GM19468 (cell line): ENCODE data around the gene STXBP5L.
"Not testable (repeated sequence)": the region's sequence is repeated elsewhere in the genome, so short reads cannot be mapped to it uniquely, and the experiment has no call there.

Source experiments
- ATAC-seq: cut with Tn5 transposase; IDR thresholded peaks from one replicate; pipeline ENCODE4 v1.9.1; 2021; ENCODE audit warnings: mild to moderate bottlenecking, moderate library complexity, moderate number of reproducible peaks; ENCODE audit not compliant: unreplicated experiment; ENCODE audit errors: extremely low read depth

The STXBP5L gene

DNA sequence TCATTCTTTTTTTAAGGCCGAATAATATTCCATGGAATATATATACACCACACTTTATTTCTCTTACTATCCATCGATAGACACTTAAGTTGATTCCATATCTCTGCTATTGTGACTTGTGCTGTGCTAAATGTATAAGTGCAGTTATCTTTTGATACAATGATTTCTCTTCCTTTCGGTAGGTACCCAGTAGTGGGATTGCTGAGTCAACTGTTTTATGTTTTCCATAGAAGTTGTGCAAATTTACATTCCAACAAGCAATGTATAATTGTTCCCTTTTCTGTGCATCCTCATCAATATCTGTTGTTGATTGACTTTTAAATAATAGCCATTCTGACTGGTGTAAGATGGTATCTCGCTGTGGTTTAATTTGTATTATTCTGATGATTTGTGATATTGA is 81.0 kb downstream of the STXBP5L start:
- ATAC-seq: no peak

DNA sequence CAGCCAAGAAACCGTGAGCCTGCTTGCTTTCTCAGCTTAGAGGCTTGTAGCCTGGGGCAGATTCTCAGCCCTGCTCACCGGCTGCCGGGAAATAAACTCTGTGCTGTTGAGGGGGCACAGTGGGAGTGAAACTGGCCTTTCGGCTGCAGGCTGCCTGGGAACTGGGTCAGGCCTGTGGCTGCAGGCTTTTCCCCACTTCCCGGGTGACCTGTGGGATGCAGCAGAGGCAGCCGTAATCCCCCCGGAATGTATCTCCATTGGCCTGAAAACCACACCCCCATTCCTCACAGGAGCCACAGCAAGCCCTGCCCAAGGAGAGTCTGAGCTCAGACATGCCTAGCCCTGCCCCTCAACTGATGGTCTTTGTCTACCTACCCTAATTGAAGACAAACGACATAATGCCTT is 110.9 kb downstream of the STXBP5L start:
- ATAC-seq: no peak

DNA sequence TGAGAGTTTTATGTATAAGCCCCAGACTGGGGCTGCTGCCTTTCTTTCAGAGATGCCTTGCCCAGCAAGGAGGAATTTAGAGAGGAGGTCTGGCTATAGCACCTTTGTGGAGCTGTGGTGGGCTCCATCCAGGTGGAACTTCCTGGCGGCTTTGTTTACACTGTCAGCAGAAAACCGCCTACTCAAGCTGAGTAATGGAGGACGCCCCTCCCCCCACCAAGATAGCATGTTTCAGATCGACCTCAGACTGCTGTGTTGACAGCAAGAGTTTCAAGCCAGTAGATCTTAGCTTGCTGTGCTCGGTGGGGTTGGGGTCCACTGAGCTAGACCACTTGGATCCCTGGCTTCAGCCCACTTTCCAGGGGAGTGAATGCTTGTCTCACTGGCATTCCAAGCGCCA is 155.6 kb downstream of the STXBP5L start:
- ATAC-seq: no peak

DNA sequence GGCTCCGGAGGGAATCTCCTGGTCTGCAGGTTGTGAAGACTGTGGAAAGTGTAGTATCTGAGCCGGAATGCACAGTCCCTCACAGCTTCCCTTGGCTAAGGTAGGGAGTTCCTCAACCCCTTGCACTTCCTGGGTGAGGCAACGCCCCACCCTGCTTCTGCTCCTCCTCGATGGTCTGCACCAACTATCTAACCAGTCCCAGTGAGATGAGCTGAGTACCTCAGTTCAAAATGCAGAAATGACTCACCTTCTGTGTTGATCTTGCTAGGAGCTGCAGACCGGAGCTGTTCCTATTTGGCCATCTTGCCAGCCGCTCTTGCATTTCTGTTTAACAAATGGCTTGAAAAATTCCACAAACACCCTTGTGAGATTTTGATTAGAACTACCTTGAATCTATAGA is 156.1 kb downstream of the STXBP5L start:
- no peak for ATAC-seq

DNA sequence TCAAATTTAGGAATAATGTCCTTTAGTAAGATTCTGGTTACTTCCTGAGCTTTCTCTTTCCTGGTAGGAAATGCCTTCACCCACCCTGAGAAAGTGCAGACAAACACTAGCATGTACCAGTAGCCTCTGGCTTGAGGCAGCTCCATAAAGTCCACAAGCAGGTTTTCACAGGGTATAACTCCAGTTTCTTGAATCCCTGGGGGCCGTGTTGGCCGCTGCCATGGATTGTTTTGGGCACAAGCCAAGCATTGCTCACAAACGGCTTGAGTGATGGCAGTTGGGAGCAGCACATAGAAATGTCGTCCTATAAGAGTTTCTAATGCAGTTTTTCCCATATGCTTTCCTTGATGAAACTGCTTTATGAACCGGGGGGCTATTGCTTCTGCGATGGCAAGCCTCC is 164.1 kb downstream of the STXBP5L start:
- ATAC-seq: no peak

DNA sequence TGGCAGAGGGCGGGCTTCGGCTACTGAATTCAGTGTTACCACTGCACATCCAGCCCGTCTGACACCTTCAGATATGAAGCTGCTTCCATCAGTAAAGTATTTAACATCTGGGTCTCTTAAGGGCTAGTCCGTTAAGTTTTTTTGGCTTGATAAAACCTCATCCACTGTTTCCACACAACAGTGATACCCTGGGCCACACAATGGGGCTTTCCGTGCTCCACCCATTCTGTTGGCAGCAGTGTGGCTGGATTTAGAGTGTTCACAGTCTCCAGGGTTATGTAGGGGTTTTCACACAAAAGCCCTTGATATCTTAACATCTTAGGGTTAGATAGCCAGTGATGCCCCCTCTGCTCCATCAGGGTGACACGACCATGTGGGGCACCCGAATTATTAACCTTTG is 165.0 kb downstream of the STXBP5L start:
- no peak for ATAC-seq

DNA sequence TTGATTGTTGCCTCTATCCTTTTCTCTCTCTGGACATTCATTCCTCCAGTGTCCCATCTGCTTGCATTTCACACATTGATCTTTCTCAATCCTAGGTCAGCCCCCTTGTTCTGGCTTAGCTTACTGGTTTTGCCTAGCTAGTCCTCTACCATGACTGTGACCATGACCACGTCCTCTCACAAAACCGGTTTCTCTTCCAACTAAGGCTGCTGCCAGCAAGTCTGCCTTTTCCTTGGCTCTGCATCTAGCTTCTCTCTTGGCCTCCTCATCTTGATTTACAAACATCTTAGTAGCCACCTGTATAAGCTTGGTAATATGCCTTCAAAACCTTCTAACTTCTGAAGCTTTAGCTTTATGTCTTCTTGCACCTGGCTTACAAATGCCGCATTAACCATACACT is 167.2 kb downstream of the STXBP5L start:
- no peak for ATAC-seq

DNA sequence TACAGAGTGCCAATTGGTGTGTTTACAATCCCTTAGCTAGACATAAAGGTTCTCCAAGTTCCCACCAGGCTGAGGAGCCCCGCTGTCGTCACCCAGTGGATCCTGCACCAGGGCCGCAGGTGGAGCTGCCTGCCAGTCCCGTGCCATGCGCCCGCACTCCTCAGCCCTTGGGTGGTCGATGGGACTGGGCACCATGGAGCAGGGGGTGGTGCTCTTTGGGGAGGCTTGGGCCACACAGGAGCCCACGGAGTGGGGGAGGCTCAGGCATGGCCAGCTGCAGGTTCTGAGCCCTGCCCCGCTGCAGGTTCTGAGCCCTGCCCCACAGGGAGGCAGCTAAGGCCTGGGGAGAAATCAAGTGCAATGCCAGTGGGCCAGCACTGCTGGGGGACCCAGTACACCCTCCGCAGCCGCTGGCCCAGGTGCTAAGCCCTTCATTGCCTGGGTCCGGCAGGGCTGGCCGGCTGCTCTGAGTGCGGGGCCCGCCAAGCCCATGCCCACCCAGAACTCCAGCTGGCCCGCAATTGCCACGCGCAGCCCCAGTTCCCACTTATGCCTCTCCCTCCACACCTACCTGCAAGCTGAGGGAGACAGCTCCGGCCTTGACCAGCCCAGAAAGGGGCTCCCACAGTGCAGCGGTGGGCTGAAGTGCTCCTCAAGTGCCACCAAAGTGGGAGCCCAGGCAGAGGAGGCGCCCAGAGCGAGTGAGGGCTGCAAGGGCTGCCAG is 170.5 kb downstream of the STXBP5L start:
- not testable (repeated sequence) for ATAC-seq

DNA sequence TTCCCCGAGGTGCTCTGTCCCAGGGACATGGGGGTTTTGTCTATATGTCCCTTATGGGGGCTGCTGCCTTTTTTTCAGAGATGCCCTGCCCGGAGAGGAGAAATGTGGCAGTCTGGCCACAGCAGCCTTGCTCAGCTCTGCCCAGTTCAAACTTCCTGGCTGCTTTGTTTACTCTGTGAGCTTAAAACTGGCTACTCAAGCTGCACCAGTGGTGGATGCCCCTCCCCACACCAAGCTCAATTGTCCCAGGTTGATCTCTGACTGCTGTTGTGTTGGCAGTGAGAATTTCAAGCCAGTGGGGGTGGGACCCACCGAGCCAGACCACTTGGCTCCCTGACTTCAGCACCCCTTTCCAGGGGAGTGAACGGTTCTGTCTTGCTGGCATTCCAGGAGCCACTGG is 188.9 kb downstream of the STXBP5L start:
- no peak for ATAC-seq

DNA sequence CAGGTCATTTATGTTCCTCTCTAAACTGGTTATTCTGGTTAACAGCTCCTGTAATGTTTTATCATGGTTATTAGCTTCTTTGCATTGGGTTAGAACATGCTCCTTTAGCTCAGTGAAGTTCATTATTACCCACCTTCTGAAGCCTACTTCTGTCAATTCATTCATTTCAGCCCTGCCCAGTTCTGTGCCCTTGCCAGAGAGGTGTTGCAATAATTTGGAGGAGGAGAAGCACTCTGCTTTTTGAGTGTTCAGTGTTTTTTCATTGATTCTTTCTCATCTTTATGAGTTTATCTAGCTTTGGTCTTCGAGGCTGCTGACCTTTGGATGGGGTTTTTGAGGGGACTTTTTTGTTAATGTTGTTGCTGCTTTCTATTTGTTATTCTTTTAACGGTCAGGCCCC is 203.1 kb downstream of the STXBP5L start:
- not testable (repeated sequence) for ATAC-seq

DNA sequence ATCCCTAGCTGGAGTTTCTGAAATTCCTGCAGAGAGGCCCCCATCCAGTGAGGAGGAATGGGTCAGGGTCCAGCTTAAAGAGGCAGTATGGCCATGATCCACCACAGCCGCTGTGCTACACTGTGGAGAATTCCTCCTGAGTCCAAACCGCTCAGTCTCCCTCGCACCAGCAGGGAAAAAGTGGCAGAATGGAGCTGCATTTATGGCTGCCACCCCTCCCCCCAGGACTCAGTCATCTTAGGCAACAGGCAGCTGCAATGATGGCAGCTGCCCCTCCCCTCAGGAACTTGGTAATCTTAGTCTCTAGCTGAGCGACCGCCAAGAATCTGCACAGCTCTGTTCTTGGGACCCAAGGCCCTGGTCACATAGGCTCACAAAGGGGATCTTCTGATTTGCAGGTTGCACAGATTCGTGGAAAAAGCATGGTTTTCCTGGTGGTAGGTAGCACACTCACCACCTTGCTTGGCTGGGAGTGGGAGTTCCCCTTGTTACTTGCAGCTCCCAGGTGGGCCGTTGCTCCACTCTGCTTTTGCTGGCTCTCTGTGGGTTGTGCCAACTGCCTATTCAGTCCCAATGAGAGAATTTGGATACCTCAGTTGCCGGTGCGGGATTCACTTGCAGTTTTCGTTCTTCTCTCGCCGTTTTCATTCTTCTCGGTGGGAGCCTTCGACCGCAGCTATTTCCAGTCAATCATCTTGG is 204.1 kb downstream of the STXBP5L start:
- no peak for ATAC-seq

DNA sequence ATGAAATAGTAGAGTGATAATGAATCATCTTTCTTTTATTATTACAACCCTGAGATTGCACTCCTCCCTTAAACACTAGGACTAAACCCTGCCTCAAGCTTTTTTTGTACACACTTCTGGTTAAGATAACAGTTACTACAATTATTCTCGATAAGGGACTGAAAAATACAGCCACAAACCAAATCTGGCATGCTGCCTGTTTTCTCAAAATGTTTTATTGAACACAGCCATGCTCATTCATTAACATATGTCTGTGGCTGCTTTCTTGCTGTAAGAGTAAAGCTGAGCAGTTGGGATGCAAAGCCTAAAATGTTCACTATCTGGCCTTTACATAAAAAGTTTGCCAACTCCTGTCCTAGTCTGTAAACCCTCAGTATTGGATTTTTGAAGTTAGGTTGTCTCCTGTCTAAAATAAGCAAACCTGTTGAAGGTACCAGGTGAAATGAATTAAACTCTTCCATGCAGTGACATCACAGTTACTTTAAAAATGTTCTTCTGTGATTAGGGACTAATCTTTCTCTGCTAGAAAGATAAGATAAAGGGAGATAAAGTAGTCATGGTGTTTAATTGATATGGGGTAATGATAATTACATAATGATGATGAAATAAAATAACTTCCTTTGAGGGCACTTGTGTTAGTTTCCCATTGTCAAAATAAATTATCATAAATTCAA is 218.2 kb downstream of the STXBP5L start:
- ATAC-seq: no peak

DNA sequence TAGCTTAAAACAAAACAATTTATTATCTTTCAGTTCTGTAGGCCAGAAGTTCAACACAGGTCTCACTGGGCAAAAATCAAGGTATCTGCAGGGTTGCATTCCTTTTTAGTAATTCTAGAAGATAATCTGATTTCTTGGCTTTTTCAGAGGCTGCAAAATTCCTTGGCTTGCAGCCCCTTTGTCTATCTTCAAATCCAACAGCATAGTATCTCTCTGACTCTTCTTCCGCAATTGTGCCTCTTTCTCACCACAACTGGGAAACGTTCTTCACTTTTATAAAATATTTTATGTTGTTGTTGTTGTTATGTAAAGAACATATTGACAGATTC is 218.7 kb downstream of the STXBP5L start:
- no peak for ATAC-seq

DNA sequence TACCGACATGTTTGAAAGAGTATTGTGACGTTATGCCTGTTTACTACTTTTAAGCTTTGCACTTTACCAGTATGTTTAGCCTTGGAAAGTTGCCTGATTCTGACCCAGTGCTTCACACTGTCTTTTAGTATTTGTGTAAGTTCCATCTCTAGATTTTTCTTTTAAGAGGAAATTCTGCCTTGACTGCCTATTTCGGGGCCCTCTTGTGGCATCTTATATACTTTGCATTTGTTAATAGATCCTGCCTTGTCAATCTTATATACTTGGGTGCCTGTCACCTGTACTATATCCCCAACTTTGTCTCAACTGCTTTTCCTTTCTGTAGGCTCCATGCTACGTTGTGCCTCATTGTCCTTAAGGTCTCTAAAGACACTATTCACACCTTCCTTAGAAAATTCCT is 244.6 kb downstream of the STXBP5L start:
- ATAC-seq: no peak

DNA sequence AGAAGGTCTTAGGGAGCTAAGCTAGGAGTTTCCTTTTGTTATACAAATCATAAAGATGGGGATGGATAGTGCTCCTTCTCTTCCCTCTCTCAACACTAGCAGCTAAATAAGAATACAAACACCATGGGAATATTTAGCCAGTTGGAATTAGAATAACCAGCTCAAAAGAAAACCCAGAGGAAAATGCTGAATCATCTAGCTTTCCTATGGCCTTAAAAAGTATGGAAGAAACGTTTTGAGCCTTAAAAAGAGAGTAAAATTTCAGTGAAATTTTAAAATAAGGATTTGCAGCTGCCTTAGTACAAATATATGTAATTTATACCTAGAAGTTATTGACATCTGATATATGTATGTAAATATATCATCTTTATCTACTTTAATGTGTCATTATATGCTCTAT is 245.8 kb downstream of the STXBP5L start:
- ATAC-seq: no peak

DNA sequence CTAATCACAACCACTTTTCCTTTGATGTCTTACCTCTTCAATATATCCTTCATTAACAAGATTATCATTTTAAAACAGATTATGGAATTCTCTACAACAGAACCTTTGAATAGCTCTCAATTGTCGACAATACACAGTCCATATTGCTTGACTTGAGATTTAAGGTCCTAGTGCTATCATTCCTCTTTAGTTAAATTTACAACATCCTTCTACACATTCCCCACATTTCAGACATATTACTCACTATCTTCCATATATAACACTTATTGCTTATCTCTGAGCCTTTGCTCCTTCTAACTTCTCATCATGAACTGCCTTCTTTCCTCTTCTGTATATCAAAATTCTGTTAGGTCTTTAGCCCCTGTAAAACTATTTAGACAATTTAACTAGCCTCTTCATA is 247.0 kb downstream of the STXBP5L start:
- no peak for ATAC-seq

DNA sequence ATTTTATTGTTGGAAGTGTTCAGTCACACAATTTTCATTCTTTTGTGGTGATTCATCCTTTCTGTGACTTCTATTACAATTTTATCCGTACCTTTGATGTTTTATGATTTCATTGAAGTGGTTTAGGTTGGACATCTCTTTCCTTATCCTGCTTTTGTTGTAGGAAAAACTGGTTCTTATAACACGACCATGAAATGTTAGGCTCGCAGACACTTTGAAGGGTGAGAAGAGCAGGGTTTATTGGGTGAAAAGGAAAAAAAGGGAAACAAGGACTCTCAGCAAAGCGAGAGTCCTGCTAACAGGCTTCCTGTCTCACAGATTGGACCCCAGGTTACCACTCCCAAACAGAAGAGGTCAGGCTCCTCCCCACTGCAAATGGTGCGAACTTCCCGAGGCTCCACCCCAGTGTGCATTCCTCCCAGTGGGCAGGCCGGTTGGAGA is 257.4 kb downstream of the STXBP5L start:
- no peak for ATAC-seq

DNA sequence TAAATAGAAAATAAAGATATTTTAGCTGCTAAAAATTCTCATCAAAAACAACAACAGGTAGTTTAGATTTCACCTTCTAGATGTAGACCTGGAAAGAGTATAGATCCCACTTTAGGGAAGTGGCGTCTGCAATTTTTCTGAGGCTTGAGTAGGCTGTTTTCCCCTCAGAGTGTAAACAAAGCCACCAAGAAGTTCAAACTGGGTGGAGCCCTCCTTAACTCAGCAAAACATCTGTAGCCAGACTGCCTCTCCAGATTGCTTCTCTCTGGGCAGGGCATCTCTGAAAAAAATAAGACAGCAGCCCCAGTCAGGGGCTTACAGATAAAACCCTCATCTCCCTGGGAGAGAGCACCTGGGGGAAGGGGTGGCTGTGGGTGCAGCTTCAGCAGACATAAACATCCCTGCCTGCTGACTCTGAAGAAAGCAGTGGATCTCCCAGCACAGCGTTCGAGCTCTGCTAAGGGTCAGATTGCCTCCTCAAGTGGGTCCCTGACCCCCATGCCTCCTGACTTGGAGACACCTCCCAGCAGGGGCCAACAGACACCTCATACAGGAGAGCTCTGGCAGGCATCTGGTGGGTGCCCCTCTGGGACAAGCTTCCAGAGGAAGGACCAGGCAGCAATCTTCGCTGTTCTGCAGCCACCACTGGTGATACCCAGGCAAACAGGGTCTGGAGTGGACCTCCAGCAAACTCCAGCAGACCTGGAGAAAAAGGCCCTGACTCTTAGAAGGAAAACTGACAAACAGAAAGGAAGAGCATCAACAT is 259.6 kb downstream of the STXBP5L start:
- ATAC-seq: no peak

DNA sequence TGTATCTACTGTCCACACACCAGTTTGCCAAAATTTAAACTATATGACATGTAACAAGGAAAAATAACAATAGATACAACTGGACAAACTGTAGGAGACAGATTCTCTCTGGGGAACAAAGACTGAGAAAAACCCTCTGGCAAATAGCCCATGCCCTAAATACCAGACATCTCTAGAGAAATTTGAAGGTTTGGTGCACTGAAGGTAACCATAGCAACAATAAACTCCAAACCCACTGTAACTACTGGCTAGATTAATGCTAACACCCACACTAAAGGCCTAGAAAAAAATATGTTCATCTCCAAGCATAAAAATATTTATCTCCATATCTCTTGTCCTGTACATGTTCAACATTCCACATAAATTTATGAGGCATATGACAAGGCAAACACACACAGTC is 267.1 kb downstream of the STXBP5L start:
- no peak for ATAC-seq

DNA sequence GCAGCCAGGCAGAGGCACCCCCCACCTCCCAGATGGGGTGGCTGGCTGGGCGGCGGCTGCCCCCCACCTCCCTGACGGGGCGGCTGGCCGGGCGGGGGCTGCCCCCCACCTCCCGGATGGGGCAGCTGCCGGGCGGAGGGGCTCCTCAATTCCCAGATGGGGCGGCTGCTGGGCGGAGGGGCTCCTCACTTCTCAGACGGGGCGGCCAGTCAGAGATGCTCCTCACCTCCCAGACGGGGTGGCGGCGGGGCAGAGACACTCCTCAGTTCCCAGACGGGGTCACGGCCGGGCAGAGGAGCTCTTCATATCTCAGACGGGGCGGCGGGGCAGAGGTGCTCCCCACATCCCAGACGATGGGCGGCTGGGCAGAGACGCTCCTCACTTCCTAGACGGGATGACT is 282.6 kb downstream of the STXBP5L start:
- not testable (repeated sequence) for ATAC-seq

DNA sequence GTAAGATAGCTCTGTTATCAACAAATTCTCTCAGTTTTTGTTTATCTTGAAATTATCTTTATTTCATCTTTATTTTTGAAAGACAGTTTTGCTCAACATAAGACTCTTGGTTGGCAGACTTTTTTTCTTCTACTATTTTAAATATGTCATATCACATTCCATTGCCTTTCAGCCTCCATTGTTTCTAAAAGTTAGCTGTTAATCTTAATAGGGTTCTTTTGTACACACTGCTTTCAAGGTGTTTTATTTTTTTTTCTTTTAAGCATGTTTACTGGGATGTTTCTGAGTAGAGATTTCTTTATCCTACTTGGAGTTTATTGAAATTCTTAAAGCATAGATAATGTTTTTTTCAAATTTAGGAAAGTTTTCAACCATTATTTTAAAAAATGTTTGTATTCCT is 294.6 kb downstream of the STXBP5L start:
- no peak for ATAC-seq
